ENCODE results near the gene TBC1D22A.

TBC1D22A gene

DNA sequence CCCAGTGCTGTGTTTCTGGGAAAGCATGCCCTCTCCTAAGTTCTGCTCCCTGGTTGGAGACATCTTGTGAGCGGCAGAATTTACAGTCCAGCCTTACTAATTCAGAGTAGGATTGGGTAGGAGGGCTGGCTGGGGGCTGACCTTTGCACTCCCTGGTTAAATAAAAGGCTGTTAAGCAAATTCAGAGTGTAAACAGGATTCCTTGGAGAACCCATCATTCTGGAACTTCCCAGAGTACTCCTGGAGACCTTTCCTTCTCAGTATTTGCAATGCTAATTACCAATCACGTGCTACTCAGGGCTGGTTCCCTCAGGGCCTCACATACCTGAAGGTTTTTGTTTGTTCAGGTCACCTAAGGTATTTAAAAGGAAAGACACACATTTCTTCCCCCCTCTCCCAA, 340.2 kb downstream of the TBC1D22A start:
- Histone ChIP-seq H3K36me3 (ENCODE audit: low read depth) (no peaks in the 10 kb centered on the region), H3K4me3 (ENCODE audit: severe bottlenecking) (no peak overlapping the region), H3K9me3 (ENCODE audit: severe bottlenecking) (no peaks in the 10 kb centered on the region), H3K27me3 (ENCODE audit: insufficient read depth, poor library complexity, severe bottlenecking) (no peaks in the 10 kb centered on the region), H3K4me1 (ENCODE audit: insufficient read depth, poor library complexity, severe bottlenecking) (peaks cover 11% of the 10 kb centered on the region), H3K27ac (ENCODE audit: poor library complexity, severe bottlenecking) (no peak overlapping the region)
- TF ChIP-seq, protein P1, sequence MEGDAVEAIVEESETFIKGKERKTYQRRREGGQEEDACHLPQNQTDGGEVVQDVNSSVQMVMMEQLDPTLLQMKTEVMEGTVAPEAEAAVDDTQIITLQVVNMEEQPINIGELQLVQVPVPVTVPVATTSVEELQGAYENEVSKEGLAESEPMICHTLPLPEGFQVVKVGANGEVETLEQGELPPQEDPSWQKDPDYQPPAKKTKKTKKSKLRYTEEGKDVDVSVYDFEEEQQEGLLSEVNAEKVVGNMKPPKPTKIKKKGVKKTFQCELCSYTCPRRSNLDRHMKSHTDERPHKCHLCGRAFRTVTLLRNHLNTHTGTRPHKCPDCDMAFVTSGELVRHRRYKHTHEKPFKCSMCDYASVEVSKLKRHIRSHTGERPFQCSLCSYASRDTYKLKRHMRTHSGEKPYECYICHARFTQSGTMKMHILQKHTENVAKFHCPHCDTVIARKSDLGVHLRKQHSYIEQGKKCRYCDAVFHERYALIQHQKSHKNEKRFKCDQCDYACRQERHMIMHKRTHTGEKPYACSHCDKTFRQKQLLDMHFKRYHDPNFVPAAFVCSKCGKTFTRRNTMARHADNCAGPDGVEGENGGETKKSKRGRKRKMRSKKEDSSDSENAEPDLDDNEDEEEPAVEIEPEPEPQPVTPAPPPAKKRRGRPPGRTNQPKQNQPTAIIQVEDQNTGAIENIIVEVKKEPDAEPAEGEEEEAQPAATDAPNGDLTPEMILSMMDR (IDR thresholded peaks at IDR 0.05; ENCODE audit: poor library complexity, severe bottlenecking): no peak
- ATAC-seq (ENCODE audit: low read depth): no peak
- DNase-seq (ENCODE audit: low spot score): no peak

DNA sequence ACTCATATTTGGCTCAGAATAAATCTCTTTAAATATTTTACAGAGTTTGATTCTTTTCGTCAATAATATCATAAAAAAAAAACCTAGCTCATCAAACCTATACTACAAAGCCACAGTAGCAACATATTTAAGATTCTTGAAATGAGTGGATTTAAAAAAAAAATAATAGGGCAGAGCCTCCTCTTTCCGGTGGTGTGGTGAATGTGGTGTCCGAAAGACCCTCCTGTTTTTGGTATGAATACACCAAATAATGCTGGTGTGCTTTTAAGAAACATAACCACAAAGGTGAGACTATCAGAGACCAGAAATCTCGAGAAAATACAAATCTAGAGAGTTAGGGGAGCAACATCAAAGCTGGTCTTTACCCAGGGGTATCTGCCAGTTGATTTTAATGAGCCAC, 342.6 kb downstream of the TBC1D22A start:
- H3K27me3 ChIP-seq (ENCODE audit: insufficient read depth, poor library complexity, severe bottlenecking): no peaks in the 10 kb centered on the region
- no peaks in the 10 kb centered on the region for H3K9me3 ChIP-seq (ENCODE audit: severe bottlenecking)
- no peak overlapping the region for H3K27ac ChIP-seq (ENCODE audit: poor library complexity, severe bottlenecking)
- DNase-seq (ENCODE audit: low spot score) (no peak), ATAC-seq (ENCODE audit: low read depth) (no peak)
- H3K4me3 ChIP-seq (ENCODE audit: severe bottlenecking): no peak overlapping the region
- TF ChIP-seq, protein P1 (IDR thresholded peaks at IDR 0.05; ENCODE audit: poor library complexity, severe bottlenecking): no peak
- H3K4me1 ChIP-seq (ENCODE audit: insufficient read depth, poor library complexity, severe bottlenecking): peaks cover 14% of the 10 kb centered on the region
- H3K36me3 ChIP-seq (ENCODE audit: low read depth): no peaks in the 10 kb centered on the region

DNA sequence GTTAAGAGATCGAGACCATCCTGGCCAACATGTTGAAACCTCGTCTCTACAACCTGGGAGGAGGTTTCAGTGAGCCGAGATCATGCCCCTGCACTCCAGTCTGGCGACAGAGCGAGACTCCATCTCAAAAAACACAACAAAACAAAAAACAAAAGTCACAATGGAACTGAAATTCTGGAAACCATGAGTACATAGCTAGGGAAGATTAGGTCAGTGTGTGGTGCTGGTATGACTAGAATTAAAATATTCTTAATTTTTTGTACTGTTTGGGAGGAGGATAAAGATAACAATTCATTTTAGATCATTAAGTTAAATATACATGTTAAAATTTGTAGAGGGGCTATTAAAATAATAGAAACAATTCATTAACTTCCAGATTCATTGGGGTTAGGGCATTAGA, 344.4 kb downstream of the TBC1D22A start:
- peak overlapping the region; percentile 46 for H3K27ac ChIP-seq (ENCODE audit: poor library complexity, severe bottlenecking)
- ATAC-seq (ENCODE audit: low read depth): no peak

DNA sequence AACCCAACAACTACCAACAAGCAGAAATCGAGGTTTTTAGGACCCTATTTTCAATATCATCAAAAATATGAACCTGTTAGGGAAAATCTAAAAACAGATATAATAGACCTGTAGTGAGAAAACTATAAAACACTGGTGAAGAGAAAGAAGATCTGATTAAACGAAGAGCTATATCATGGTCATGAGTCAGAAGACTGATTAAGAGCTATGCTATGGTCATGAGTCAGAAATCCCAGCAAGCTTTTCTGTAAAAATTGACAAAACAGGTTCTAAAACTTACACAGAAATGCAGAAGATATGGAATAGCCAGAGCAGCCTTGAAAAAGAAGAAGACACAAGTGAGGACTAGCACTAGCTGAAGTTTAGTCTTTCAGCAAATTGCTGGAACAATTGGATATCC, 345.0 kb downstream of the TBC1D22A start:
- DNase-seq (ENCODE audit: low spot score) (no peak), ATAC-seq (ENCODE audit: low read depth) (peak; percentile 94)
- Histone ChIP-seq H3K36me3 (ENCODE audit: low read depth) (no peaks in the 10 kb centered on the region), H3K4me1 (ENCODE audit: insufficient read depth, poor library complexity, severe bottlenecking) (peaks cover 14% of the 10 kb centered on the region), H3K27ac (ENCODE audit: poor library complexity, severe bottlenecking) (peak overlapping the region; percentile 46), H3K27me3 (ENCODE audit: insufficient read depth, poor library complexity, severe bottlenecking) (no peaks in the 10 kb centered on the region), H3K9me3 (ENCODE audit: severe bottlenecking) (no peaks in the 10 kb centered on the region), H3K4me3 (ENCODE audit: severe bottlenecking) (no peak overlapping the region)
- TF ChIP-seq, protein P1 (IDR thresholded peaks at IDR 0.05; ENCODE audit: poor library complexity, severe bottlenecking): no peak

More for the DNA sequence above, 344.4 kb downstream of the TBC1D22A start:
- Histone ChIP-seq H3K36me3 (ENCODE audit: low read depth) (no peaks in the 10 kb centered on the region), H3K27me3 (ENCODE audit: insufficient read depth, poor library complexity, severe bottlenecking) (no peaks in the 10 kb centered on the region), H3K4me3 (ENCODE audit: severe bottlenecking) (no peak overlapping the region), H3K9me3 (ENCODE audit: severe bottlenecking) (no peaks in the 10 kb centered on the region), H3K4me1 (ENCODE audit: insufficient read depth, poor library complexity, severe bottlenecking) (peaks cover 14% of the 10 kb centered on the region)
- TF ChIP-seq, protein P1 (IDR thresholded peaks at IDR 0.05; ENCODE audit: poor library complexity, severe bottlenecking): no peak
- no peak for DNase-seq (ENCODE audit: low spot score)

DNA sequence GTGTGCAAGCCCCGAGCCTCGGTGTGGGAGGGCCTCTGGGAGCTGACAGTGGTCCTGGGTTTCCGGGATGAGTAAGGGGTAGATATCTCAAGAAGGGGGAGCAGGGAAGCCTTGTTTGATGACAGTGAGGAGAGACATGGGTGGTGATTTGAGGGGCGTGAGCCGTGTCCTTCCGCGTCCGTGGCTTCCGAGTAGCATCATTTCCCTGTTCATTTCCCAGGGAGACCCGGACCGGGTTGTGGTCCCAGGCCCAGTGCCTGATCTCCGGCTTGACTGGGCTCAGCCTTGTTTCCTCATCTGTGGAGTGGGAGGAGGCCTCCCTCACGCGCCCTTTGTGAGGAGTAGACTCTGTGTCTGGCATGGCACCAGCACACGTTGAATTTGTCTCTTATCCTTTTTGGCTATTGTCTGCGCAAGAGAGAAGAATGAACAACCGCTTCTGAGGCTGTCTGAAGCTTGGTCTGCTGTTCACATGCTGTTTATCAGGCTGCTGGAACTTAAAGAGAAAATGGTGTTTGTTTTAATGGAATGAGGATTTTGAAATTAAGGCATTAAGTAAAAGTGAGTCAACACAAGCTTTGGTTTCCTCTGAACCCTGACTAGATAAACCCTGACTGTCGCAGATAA, 348.5 kb downstream of the TBC1D22A start:
- H3K9me3 ChIP-seq (ENCODE audit: severe bottlenecking): no peaks in the 10 kb centered on the region
- no peaks in the 10 kb centered on the region for H3K36me3 ChIP-seq (ENCODE audit: low read depth)
- peaks cover 14% of the 10 kb centered on the region for H3K4me1 ChIP-seq (ENCODE audit: insufficient read depth, poor library complexity, severe bottlenecking)
- no peak overlapping the region for H3K4me3 ChIP-seq (ENCODE audit: severe bottlenecking)
- TF ChIP-seq, protein P1 (IDR thresholded peaks at IDR 0.05; ENCODE audit: poor library complexity, severe bottlenecking): no peak
- no peak overlapping the region for H3K27ac ChIP-seq (ENCODE audit: poor library complexity, severe bottlenecking)
- ATAC-seq (ENCODE audit: low read depth) (no peak), DNase-seq (ENCODE audit: low spot score) (no peak)
- no peaks in the 10 kb centered on the region for H3K27me3 ChIP-seq (ENCODE audit: insufficient read depth, poor library complexity, severe bottlenecking)

Measured in RWPE2 (cell line).